ENCODE data around the gene ABTB2.

The ABTB2 gene

GRCh38 chr11:34243600-34244464 lies 114.0 kb downstream of the ABTB2 start:
- DNase-seq (ENCODE audit: extremely low read depth, low read depth): no peak
- no peak for TF ChIP-seq CTCF (IDR thresholded peaks at IDR 0.05; ENCODE audit: low read depth, low read length, missing control alignments)
- no peak overlapping the region for H3K4me3 ChIP-seq (replicated peaks; ENCODE audit: low read depth, low read length)

GRCh38 chr11:34242037-34242625 lies 115.7 kb downstream of the ABTB2 start:
- TF ChIP-seq CTCF (IDR thresholded peaks at IDR 0.05; ENCODE audit: low read depth, low read length, missing control alignments): no peak
- H3K4me3 ChIP-seq (replicated peaks; ENCODE audit: low read depth, low read length): no peak overlapping the region
- DNase-seq (ENCODE audit: extremely low read depth, low read depth): no peak

GRCh38 chr11:34240150-34240494 lies 117.7 kb downstream of the ABTB2 start:
- no peak for DNase-seq (ENCODE audit: extremely low read depth, low read depth)
- no peak for TF ChIP-seq CTCF (IDR thresholded peaks at IDR 0.05; ENCODE audit: low read depth, low read length, missing control alignments)
- H3K4me3 ChIP-seq (replicated peaks; ENCODE audit: low read depth, low read length): no peak overlapping the region

- no peak for TF ChIP-seq CTCF (IDR thresholded peaks at IDR 0.05; ENCODE audit: low read depth, low read length, missing control alignments)
- DNase-seq (ENCODE audit: extremely low read depth, low read depth): no peak
- no peak overlapping the region for H3K4me3 ChIP-seq (replicated peaks; ENCODE audit: low read depth, low read length)
Measured at GRCh38 chr11:34239465-34240149, 118.2 kb downstream of the ABTB2 start.

- no peak for TF ChIP-seq CTCF (IDR thresholded peaks at IDR 0.05; ENCODE audit: low read depth, low read length, missing control alignments)
- no peak for DNase-seq (ENCODE audit: extremely low read depth, low read depth)
- H3K4me3 ChIP-seq (replicated peaks; ENCODE audit: low read depth, low read length): no peak overlapping the region
Measured at GRCh38 chr11:34238966-34239365, 118.8 kb downstream of the ABTB2 start.

- no peak for TF ChIP-seq CTCF (IDR thresholded peaks at IDR 0.05; ENCODE audit: low read depth, low read length, missing control alignments)
- no peak for DNase-seq (ENCODE audit: extremely low read depth, low read depth)
- H3K4me3 ChIP-seq (replicated peaks; ENCODE audit: low read depth, low read length): no peak overlapping the region
Measured at GRCh38 chr11:34238533-34238932, 119.3 kb downstream of the ABTB2 start.

Data from HFF-Myc (cell line).